Testis (tissue), 2 donors: ENCODE data around the gene LGALSL.
"Not testable (repeated sequence)": the region's sequence is repeated elsewhere in the genome, so short reads cannot be mapped to it uniquely, and the experiment has no call there.

ENCODE experiments used
- POLR2A ChIP-seq: fragments of 450-650 bp; IDR thresholded peaks from one replicate; pipeline ENCODE4 v1.6.1; 2017; ENCODE audit warnings: antibody characterized with exemption, mild to moderate bottlenecking, moderate library complexity
- TF ChIP-seq, protein P1 (sequence below), 3 experiments: fragments of 450-650 bp in 2 of 3; fragments of 200-600 bp in 1 of 3; sonication (generic) in 1 of 3; IDR thresholded peaks; one replicate each; pipeline ENCODE4 v1.5.1; 2016 to 2019; ENCODE audit warnings: antibody characterized with exemption in 3 of 3, mild to moderate bottlenecking in 2 of 3, moderate library complexity in 1 of 3

DNA sequence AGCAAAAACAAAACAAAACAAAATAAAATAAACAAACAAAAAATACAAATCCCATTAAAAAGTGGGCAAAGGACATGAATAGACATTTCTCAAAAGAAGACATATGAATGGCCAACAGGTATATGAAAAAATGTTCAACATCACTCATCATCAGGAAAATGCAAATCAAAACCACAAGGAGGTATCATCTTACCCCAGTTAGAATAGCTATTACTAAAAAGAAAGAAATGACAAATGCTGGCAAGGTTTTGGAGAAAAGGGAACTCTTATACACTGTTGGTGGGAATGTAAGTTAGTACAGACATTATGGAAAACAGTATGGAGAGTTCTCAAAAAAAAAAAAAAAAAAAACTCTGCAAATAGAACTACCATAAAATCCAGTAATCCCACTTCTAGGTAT is 8.0 kb upstream of the LGALSL start:
- not testable (repeated sequence) for TF ChIP-seq POLR2A
- TF ChIP-seq, protein P1, sequence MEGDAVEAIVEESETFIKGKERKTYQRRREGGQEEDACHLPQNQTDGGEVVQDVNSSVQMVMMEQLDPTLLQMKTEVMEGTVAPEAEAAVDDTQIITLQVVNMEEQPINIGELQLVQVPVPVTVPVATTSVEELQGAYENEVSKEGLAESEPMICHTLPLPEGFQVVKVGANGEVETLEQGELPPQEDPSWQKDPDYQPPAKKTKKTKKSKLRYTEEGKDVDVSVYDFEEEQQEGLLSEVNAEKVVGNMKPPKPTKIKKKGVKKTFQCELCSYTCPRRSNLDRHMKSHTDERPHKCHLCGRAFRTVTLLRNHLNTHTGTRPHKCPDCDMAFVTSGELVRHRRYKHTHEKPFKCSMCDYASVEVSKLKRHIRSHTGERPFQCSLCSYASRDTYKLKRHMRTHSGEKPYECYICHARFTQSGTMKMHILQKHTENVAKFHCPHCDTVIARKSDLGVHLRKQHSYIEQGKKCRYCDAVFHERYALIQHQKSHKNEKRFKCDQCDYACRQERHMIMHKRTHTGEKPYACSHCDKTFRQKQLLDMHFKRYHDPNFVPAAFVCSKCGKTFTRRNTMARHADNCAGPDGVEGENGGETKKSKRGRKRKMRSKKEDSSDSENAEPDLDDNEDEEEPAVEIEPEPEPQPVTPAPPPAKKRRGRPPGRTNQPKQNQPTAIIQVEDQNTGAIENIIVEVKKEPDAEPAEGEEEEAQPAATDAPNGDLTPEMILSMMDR (IDR thresholded peaks at IDR 0.05) = not testable (repeated sequence)
